GM18511 (cell line): ENCODE measurements around the gene PCBP2.
"Not testable (repeated sequence)": the region's sequence is repeated elsewhere in the genome, so short reads cannot be mapped to it uniquely, and the experiment has no call there.

Experiments
- ATAC-seq: cut with Tn5 transposase; IDR thresholded peaks from one replicate; pipeline ENCODE4 v1.9.1; 2021; ENCODE audit warnings: mild to moderate bottlenecking, moderate library complexity; ENCODE audit not compliant: unreplicated experiment

Gene PCBP2

DNA sequence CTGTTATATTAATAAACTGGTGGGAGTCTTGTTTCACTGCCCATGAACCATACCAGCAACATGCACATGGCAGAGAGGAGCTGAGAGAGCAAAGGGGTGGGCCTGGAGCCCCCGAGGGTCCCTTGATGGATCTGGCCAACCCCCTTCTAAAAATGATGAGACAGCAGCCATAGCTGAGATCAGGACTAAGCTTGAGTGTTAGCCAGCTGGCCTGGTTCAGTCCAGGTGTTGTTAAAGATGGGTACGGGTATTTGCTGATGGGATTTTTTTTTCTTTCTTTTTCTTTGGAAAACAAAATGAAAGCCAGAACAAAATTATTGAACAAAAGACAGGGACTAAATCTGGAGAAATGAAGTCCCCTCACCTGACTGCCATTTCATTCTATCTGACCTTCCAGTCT is 16.0 kb downstream of the PCBP2 start:
- ATAC-seq, result no peak

DNA sequence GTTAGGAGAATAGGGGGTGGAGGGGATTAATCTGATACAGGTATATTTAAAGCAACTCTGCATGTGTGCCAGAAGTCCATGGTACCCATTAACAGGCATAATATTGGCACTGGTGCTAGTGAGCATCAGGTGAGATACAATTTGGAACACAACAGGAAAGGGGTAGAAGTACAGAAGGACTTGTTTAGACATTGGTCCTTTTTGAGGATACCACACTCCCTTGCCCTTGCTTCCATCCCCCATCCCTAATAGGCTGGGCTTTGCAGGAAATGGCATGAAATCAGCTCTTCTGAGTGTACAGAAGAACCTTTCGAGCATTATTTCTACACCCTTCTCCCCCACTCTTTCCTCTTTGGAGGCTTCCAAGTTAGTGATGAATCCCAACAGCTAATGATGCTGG is 16.4 kb downstream of the PCBP2 start:
- ATAC-seq, result no peak

DNA sequence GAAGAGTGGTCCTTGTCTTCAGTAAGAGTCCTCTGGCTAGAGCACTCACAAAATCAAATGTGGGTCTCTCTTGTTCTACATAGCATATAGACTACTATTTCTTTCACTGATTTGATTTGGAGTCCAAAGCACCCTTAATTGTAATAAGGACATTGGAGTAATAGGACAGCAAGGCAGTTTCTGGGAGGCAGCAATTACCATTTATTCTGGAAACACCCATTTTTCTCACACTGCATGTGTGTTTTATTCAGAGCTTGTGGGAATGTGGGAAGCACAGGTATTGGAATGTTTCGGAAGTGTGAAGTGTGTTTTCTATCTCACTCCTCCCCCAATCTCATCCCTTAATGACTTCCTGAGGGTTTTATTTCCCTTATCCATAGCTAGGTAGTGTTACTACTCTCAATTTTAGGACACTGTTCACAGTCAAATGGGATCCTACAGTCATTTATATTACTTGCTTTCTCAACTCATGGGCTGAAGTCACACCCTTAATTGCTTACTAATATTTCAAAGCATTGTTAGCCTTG is 20.2 kb downstream of the PCBP2 start:
- no peak for ATAC-seq

DNA sequence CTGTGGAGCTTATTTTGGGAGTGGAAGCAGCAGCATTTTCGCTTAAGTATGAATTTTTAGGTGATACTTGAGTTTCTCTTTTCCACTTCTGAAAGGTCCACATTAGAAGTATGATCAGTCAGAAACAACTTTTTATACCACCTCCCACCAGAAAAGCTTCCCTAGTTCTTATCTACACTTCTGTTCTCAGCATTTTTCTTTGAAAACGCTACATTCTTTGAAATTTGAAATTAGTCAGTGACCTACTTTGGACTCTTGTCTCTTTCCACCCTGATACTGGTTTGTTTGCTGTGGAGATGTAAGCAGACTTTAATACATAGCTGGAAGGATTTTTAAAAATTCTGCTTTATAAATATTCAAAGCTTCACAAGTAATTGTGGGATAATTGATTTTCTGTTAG is 22.2 kb downstream of the PCBP2 start:
- no peak for ATAC-seq

DNA sequence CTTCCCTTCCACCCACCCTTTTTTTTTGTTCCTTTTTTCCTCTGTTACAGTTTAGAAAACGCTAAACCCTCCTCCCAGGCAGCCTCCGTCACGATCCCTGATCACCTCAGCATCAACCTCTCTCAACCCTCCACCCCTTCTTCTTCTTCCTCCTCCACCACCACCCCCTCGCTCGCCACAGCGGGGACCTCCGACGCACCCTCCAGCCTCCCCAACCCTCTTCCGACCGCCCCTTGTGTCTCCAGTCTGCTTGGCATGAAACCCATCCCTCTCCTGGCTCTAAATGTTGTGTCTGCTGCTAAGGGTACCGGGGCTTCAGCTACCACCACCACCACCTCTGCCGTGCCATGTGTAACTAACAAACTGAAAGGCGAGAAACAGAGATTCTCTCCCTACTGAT is 22.9 kb downstream of the PCBP2 start:
- no peak for ATAC-seq

DNA sequence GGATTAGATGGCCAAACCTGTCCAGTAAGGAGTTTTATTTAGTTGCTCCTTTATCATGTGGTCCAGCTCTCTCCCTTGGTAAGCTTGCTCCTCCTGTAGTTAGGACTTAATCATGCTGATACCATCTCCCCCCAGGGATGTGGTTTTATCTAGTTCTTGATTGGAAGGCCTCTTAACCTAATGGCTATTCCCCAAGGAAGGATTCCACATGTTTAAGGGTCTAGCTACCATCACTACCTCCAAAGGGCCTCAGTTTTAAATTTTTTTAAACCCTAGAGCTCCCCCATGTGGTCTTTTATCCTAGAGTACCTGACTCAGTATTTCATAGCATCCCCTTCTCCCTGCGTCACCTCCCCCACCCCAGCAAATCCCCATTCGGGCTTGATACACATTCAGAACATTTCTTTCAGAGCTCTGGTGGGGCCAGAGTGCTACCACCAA is 24.9 kb downstream of the PCBP2 start:
- no peak for ATAC-seq

DNA sequence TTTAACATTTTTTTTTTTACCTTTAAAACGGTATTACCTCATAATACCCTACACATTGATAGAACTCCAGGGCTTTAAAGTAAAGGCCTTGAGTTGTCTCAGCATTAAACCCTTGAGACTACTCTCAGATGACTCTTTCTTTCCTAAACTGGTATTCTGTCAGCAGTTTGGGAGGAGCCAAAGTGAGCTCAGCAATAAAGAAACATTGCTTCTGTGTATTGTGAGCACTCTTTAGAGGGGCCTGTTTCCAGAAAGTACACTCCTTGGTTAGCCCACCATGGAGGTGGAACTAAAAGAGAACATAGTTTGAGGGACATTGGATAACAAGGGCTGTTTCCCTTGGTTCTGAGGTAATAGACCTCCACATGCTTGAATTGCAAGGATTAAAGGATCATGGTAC is 27.0 kb downstream of the PCBP2 start:
- ATAC-seq, result no peak

DNA sequence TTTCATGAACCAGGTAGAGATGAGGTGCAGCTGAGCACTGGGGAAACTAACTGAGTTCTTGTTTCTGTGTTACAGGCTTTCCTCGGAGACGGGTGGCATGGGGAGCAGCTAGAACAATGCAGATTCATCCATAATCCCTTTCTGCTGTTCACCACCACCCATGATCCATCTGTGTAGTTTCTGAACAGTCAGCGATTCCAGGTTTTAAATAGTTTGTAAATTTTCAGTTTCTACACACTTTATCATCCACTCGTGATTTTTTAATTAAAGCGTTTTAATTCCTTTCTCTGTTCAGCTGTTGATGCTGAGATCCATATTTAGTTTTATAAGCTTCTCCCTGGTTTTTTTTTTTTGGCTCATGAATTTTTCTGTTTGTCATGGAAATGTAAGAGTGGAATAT is 27.4 kb downstream of the PCBP2 start:
- ATAC-seq, result no peak

DNA sequence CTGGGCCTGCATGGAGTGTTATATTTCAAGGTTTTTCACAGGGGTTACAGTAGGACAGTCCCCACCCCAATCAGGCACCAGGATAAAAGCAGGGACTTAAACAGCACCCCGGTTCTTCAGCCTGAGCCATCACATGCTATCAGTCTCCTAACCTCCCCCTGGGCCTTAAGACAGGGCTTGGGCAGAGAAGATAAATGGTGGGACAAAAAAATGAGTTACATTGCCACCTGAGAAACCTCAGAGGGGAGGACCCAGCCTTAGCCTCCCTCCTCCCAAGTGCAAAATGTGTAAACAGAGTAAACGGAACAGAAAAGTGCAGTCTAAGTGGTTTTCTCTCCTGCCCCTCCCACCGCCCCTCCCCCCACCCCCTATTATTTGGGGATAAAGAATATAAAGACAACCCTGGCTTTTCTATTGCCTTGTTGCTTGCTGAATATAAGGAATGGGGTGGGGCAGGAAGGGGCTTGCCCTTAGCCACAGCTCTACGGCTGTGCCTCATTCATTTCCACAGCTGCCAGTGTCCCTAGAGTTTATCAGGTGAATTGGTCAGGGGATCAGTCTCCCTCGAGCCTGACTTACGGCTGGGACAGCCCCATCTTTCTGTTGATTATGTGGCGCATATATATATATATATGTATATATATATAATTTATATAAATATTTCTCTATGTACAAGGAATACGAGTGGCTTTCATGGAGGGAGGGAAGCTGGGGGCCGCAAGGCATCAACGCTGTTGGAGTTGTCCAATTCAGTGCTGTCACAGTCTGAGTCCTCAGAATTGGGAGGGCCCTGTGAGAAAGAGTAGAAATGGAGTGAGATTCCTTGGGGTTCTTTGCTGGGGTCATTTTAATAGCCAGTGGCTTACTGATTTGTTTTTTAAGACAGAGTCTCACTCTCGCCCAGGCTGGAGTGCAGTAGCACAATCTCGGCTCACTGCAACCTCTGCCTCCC is 28.9 kb downstream of the PCBP2 start:
- no peak for ATAC-seq

DNA sequence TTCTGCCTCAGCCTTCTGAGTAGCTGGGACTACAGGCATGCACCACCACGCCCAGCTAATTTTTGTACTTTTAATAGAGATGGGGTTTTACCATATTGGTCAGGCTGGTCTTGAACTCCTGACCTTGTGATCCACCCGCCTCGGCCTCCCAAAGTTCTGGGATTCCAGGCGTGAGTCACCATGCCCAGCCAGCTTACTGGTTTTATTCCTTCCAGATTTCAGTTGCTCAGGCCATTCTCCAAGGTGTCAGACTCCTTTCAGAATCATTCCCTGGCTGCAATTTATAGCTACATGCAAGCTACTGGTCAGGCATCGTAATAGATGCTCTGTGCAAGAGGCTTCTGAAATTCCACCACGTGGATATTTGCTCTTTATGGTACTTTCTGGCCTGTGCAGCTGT is 29.6 kb downstream of the PCBP2 start:
- not testable (repeated sequence) for ATAC-seq

DNA sequence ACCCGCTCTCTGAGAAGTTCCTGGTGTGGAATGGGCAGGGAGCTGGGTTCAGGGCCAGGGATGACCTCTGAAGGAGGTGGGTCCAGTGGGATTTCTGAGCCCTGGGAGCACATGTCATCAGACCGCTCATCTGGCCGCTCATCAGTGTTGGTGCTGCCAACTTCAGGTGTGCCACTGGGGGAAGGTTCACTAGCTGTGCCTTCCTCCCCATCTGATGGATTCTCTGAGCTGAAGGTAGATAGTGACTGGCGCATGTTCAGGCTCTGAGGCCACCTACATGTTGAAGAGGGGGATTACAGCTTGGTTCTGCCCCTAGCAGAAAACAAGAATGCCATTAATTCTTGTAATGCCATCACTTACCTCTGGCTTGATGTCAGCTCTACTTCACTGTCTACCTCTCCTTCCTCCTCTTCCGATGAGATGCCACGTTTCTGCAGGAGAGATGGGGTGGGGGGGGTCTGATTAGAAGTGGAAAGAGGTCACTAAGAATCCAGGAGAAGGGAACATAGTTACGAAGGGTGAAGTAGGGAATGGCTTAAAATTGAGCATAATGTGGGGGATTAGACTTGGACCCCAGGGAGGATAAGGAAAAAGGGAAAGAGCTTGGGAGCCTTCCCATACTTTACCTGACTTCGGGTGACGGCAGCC is 30.2 kb downstream of the PCBP2 start:
- no peak for ATAC-seq

DNA sequence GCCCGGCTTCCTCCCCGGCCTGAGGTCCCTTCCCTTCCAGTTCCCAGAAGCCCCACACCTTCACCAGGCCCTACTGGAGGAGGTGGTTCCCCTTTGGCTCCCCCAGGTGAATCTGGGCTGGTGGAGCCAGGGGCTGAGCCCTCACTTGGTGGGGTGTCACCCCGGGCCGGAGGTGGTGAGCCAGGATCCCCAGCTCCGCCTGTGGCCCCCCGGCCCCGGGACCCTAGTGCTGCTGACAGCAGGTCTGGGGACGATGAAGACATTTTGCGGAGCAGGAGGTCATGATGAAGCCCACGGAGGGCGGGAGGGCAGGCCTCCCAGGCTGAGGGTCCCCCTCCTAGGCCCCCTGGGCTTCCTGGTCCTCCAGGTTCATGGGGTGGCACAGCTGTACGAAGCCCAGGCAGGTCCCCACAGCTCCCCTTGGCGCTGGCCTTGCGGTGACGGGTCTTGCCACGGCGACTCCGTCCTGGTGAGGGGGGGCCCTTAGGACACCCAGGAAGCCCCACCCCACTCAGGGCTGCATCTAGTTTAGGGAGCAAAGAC is 30.8 kb downstream of the PCBP2 start:
- no peak for ATAC-seq

DNA sequence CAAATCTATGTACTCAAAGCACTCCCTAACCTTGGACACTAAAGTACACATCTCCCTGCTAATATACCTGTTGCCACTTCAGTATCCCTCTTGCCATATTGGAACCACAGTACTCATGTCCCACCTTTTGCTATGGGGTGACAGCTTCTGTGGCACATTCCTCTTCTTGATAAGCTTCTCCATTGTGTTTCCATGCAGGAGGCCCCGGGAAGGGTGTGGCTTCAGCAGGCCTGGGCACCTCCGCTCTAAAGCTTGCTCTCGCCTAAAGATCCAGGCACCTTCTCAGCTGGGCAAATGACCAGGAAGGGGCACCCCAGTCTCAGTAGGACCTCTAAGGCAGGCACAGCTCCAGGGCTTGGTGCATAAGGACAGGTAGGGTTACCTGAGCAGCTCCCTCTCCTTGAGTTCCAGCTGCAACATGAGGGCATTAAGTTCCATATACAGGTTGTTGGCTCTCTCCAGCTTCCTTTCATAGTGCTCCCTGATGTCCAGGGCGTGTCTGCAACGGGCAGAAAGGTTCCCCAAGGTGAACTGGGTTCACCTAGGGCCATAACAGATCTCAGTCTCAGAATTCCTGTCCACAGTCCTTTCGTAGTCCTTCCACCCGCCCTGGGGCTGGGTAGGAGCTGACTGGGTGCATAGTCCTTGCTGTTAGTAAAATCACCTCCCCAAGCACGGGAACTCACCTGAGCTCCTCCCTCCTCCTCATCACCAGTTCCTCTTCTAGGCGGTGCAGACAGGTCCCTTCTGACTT is 31.5 kb downstream of the PCBP2 start:
- no peak for ATAC-seq

DNA sequence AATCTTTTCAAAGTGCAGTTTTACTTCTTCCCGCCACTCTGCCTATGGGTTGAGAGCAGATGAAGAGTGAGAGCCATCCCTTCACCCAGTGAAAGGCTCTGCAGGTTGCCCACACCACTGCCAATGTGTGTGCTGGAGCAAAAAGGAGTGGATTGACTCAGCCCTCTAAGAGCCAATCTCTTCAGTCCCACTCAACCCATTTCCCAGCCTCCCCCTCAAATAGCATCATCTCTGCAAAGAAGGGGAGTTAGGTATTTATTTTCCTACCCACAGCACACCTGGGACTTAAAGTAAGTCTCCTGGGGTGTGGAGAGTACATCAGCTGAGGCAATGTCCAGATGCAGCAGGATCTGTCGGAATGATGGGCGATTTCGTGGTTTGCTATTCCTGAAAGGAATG is 32.1 kb downstream of the PCBP2 start:
- ATAC-seq, result no peak

DNA sequence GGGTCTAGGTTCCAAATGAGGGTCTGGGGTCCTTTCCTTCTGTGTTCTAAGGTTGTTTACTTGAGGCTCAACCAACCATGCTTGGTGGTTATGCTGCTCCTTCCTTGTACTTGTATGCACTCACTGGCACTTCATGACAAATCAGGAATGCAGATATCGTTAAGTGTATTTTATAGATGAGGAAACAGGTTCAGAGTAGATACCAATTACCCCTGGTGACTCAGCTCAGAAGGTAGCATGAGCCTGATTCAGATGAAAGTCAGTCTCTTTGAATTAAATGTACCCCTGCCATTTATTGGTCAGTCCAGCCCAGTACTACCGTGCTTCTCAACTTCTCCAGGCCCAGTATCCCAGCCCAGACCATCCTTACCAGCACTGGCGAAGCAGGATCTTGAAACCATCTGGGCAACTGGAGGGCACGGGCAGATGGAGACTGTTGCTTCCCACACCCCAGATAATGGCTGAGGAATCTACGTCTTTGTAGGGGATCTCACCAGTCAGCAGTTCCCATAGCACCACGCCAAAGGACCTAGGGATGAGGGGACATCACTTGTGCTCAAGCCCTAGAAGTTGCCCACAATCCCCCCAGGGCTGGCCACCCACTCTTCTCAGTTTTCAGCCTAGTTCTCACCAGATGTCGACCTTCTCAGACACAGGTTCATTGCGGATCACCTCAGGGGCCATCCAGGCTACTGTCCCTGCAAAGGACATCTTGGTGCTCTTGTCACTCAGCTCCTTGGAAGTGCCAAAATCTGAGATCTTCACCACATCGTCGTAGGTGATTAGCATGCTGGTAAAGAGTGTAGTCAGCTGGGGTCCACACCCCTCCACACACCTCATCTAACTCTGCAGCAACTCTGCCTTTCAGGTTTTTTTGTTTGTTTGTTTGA is 33.0 kb downstream of the PCBP2 start:
- no peak for ATAC-seq

DNA sequence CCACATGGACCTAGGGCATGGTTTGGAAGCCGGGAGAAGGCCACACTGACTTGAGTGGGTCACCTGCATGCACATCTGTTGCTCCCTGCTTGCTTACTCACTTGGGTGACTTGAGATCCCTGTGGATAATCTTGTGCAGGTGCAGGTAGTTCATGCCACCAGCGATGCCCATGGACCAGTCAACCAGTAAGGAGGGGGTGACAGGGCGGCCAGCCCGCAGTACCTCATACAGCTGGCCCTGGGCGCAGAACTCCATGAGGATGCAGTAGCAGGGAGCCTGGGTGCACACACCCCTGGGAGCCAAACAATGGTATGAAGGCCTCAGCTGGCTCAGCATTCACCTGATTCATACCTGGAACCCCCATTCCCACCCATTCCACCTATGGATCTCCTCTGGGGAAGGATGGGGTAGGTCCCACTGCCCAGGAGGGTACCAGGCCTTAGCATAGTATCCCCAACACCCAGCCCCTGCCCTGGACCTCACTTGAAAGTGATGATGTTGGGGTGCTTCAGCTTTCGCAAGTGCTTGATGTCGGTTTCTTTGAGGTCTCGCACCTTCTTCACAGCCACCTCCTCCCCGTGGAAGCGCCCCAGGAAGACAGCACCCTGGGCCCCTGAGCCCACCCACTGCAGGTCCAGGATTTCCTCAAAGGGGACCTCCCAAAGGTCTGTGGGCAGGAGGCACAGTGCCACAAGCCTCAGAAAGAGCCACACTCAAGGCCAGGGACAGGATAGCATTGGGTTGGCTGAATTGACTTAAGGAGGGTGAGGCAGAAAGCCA is 34.2 kb downstream of the PCBP2 start:
- no peak for ATAC-seq

DNA sequence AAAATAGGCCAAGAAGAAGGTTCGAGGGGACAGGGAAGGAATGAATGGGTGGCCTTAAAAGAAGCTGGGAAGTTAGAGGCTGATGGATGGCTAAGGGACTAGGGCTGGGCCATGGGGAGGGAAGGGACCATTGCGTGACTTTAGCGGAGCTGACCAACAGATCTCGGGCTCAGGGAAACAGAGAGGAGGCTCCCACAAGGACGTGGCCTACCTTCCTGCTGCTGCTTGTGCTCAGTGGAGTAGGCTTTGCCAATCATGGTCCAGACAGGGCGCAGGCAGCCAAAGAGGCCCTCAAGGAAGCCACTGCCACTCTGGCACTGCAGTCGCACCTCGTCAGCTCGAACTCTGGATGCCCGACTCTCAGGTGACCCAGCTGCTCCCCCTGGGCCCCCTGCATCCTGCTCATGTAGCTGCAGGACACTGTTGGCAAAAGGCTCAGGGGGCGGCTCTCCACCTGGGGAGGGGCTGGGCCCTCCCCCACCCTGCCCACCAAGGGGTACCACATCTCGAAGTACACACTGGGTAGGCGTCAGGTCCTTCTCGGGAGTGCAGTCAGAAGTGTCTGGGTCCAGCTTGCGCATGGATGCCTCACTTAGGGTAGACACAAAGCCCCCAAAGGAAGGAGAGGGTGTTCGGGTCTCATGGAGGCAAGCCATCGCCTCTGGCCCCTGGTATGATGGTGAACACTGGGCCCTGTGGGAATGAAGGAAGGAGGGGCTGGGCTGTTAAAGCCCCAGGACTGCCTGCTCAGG is 35.0 kb downstream of the PCBP2 start:
- ATAC-seq, result no peak

DNA sequence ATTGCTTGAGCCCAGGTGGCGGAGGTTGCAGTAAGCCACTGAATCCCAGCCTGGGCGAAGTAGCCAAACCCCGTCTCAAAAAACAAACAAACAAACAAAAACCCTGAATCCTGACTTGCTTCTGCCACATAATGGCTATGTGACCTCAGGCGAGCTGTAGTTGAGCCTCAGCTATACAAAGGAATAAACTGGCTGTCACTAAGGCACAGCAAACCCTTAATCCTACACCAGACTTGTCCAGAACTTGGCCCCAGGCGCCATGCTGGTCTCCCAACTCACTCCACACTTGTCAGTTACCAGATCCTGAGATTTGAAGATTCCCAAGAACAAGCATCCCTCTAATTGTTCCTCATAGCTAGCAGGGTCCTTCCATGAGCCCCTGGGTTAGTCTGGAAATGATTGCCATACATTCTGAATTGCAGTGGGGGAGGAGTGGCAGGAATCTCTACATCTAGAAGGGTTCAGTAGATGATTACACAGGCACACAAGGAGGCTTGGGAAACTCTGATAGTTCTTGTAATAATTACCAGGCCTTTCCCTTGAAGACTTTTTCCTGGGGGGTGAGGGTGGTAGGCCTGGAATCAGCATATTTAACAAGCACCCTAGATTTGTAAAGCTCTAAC is 37.5 kb downstream of the PCBP2 start:
- no peak for ATAC-seq
